SK-N-SH (cell line): ENCODE data around the gene FMN1. TPM values are rescaled to one million over a fixed set of nuclear protein-coding genes. Genes with fewer than 3 reads are reported as not detected.

Experiments used
- CTCF ChIA-PET: fragments of 300-600, 350-600 bp; formaldehyde crosslinking; extraction: SDS; loops from one replicate; lab custom pipeline; 2021; lab: Yijun Ruan, JAX
- POLR2A ChIA-PET: fragments of 350-600 bp; sonication (Branson Sonifier 250); formaldehyde crosslinking; extraction: SDS; loops from one replicate; lab custom pipeline; 2020; ENCODE audit warnings: antibody characterized with exemption, inconsistent platforms; lab: Yijun Ruan, JAX
- DNase-seq: peaks from one replicate; pipeline ENCODE4 v3.0.0; 2012
- H2AFZ ChIP-seq: fragments of 200-600 bp; sonication (generic); 2 replicates; pipeline ENCODE4 v1.8.1; 2016; ENCODE audit warnings: antibody characterized with exemption, mild to moderate bottlenecking, low read depth
- H3F3A ChIP-seq: fragments of 200-600 bp; sonication (generic); replicated peaks from 2 replicates; pipeline ENCODE3; 2016; ENCODE audit warnings: antibody characterized with exemption, mild to moderate bottlenecking; ENCODE audit not compliant: insufficient read depth
- H3K27ac ChIP-seq, 2 experiments: fragments of 200-500 bp in 1 of 2; fragments of 200-600 bp in 1 of 2; sonication (Bioruptor generic) in 1 of 2; sonication (generic), shearing (Covaris generic) in 1 of 2; 2 replicates each; pipeline versions ENCODE4 v1.5.1 to v1.6.1; 2014 to 2016; ENCODE audit warnings: low read depth in 2 of 2, inconsistent platforms in 1 of 2, low read length in 1 of 2, mild to moderate bottlenecking in 1 of 2, mixed read lengths in 1 of 2
- H3K27me3 ChIP-seq: fragments of 200-600 bp; sonication (generic), shearing (Covaris generic); 2 replicates; pipeline ENCODE4 v1.6.1; 2016; ENCODE audit warnings: mixed run types; ENCODE audit not compliant: insufficient read depth
- H3K36me3 ChIP-seq, 2 experiments: fragments of 200-500 bp in 1 of 2; fragments of 200-600 bp in 1 of 2; sonication (Bioruptor generic) in 1 of 2; sonication (generic) in 1 of 2; replicated peaks in 1 of 2; 2 replicates each; pipeline versions ENCODE3 to v1.5.1; 2014 to 2016; ENCODE audit warnings: low read length in 1 of 2, mild to moderate bottlenecking in 1 of 2; ENCODE audit not compliant: insufficient read depth in 2 of 2, control insufficient read depth in 1 of 2
- H3K4me1 ChIP-seq, 2 experiments: fragments of 200-500 bp in 1 of 2; fragments of 200-600 bp in 1 of 2; sonication (Bioruptor generic) in 1 of 2; sonication (generic), shearing (Covaris generic) in 1 of 2; 2 replicates each; pipeline versions ENCODE4 v1.5.1 to v1.6.1; 2014 to 2016; ENCODE audit warnings: low read depth in 1 of 2, low read length in 1 of 2, mixed run types in 1 of 2; ENCODE audit not compliant: insufficient read depth in 2 of 2, control insufficient read depth in 1 of 2
- H3K4me2 ChIP-seq: fragments of 200-600 bp; sonication (generic), shearing (Covaris generic); 2 replicates; pipeline ENCODE4 v1.6.1; 2017; ENCODE audit warnings: mixed run types
- H3K4me3 ChIP-seq, 2 experiments: fragments of 200-500 bp in 1 of 2; fragments of 200-600 bp in 1 of 2; sonication (Bioruptor generic) in 1 of 2; sonication (generic), shearing (Covaris generic) in 1 of 2; 2 replicates each; pipeline versions ENCODE4 v1.5.1 to v1.8.1; 2014 to 2016; ENCODE audit warnings: low read depth in 2 of 2, inconsistent platforms in 1 of 2, low read length in 1 of 2, mild to moderate bottlenecking in 1 of 2, mixed read lengths in 1 of 2, moderate library complexity in 1 of 2
- H3K79me2 ChIP-seq: fragments of 200-600 bp; sonication (generic); 2 replicates; pipeline ENCODE4 v1.8.1; 2017; ENCODE audit warnings: mild to moderate bottlenecking; ENCODE audit not compliant: insufficient read depth
- H3K9ac ChIP-seq: fragments of 200-600 bp; sonication (generic); 2 replicates; pipeline ENCODE4 v1.6.1; 2017; ENCODE audit warnings: mixed run types
- H3K9me2 ChIP-seq: fragments of 200-600 bp; sonication (generic); 2 replicates; pipeline ENCODE4 v1.6.1; 2017; ENCODE audit warnings: mixed run types
- H3K9me3 ChIP-seq: fragments of 200-600 bp; sonication (generic); 2 replicates; pipeline ENCODE4 v1.6.1; 2017; ENCODE audit warnings: mixed run types, mild to moderate bottlenecking, moderate library complexity
- H4K20me1 ChIP-seq: fragments of 200-600 bp; sonication (generic); 2 replicates; pipeline ENCODE4 v1.6.1; 2017; ENCODE audit warnings: mild to moderate bottlenecking, mixed run types; ENCODE audit not compliant: insufficient read depth
- CHD2 ChIP-seq: fragments of 150-350 bp; IDR thresholded peaks from 2 replicates; pipeline ENCODE4 v1.6.1; 2018; ENCODE audit warnings: low read length; ENCODE audit not compliant: partially characterized antibody
- CTCF ChIP-seq: fragments of 200-600 bp; sonication (generic); IDR thresholded peaks from 2 replicates; pipeline ENCODE4 v1.6.1; 2017; ENCODE audit warnings: antibody characterized with exemption, mild to moderate bottlenecking, moderate library complexity
- ELF1 ChIP-seq: IDR thresholded peaks from 2 replicates; pipeline ENCODE4 v1.4.0; 2012
- EP300 ChIP-seq, 2 experiments: IDR thresholded peaks; 2 replicates each; pipeline versions ENCODE4 v1.4.0 to v1.6.1; 2012; ENCODE audit warnings: borderline replicate concordance in 1 of 2, low read depth in 1 of 2, low read length in 1 of 2
- EZH2phosphoT487 ChIP-seq: fragments of 200-600 bp; sonication (generic); IDR thresholded peaks from 2 replicates; pipeline ENCODE4 v1.6.1; 2017; ENCODE audit warnings: low read depth, mixed run types, mild to moderate bottlenecking, antibody characterized with exemption, moderate library complexity, borderline replicate concordance
- FOSL2 ChIP-seq: IDR thresholded peaks from 2 replicates; pipeline ENCODE4 v1.4.0; 2012; ENCODE audit warnings: low read depth, mild to moderate bottlenecking, moderate library complexity, borderline replicate concordance
- FOXJ3 ChIP-seq: sonication (generic); formaldehyde crosslinking; IDR thresholded peaks from 2 replicates; pipeline ENCODE4 v1.5.1; 2020; ENCODE audit warnings: mild to moderate bottlenecking, missing genetic modification reagents
- FOXM1 ChIP-seq: IDR thresholded peaks from 2 replicates; pipeline ENCODE4 v1.4.0; 2012; ENCODE audit warnings: low read depth, mild to moderate bottlenecking
- GABPA ChIP-seq: IDR thresholded peaks from 2 replicates; pipeline ENCODE4 v1.4.0; 2012; ENCODE audit warnings: low read depth, mild to moderate bottlenecking
- GATA2 ChIP-seq: sonication (generic); formaldehyde crosslinking; IDR thresholded peaks from 2 replicates; pipeline ENCODE4 v1.5.0; 2020; ENCODE audit warnings: mild to moderate bottlenecking, missing genetic modification reagents
- IRF3 ChIP-seq: fragments of 150-350 bp; IDR thresholded peaks from 2 replicates; pipeline ENCODE4 v1.6.1; 2016; ENCODE audit warnings: mild to moderate bottlenecking, low read depth, low read length
- NRF1 ChIP-seq: IDR thresholded peaks from 2 replicates; pipeline ENCODE4 v1.6.1; 2012; ENCODE audit warnings: low read depth, mild to moderate bottlenecking, low read length
- PBX3 ChIP-seq: IDR thresholded peaks from 2 replicates; pipeline ENCODE4; 2012
- RAD21 ChIP-seq: IDR thresholded peaks from 2 replicates; pipeline ENCODE4 v1.6.1; 2012; ENCODE audit warnings: mild to moderate bottlenecking, low read length
- REST ChIP-seq: IDR thresholded peaks from 2 replicates; pipeline ENCODE4 v1.6.1; 2012; ENCODE audit warnings: mild to moderate bottlenecking, low read depth, low read length, moderate library complexity
- SMC3 ChIP-seq: IDR thresholded peaks from 2 replicates; pipeline ENCODE4 v1.6.1; 2012; ENCODE audit warnings: low read depth, low read length, improper control_type of control experiment
- TAF1 ChIP-seq: IDR thresholded peaks from 2 replicates; pipeline ENCODE4 v1.6.1; 2012; ENCODE audit warnings: low read depth, mild to moderate bottlenecking, low read length, moderate library complexity, borderline replicate concordance
- TCF12 ChIP-seq: IDR thresholded peaks from 2 replicates; pipeline ENCODE4 v1.4.0; 2012
- TEAD4 ChIP-seq: IDR thresholded peaks from 2 replicates; pipeline ENCODE4 v1.4.0; 2012; ENCODE audit warnings: mild to moderate bottlenecking, borderline replicate concordance; ENCODE audit not compliant: insufficient read depth
- WGBS: methylation state at CpG from one replicate; pipeline ENCODE4 v1.1.6; 2017; ENCODE audit warnings: low lambda C conversion rate; 5-methylcytosine and 5-hydroxymethylcytosine counted together
- polyA plus RNA-seq, 3 experiments: library from polyadenylated mRNA; depleted of rRNA; stranded (reverse); fragments of >200 nt; gene quantifications; 2 replicates each; pipeline ENCODE4 v1.2.3, GENCODE V29; 2012

FMN1 gene
- polyA plus RNA-seq, 1 of the 3 experiments (the other 2 are of a cell fraction): 9.1 TPM

- Histone ChIP-seq H3K27me3 (no peaks in the 10 kb centered on the region), H3K9ac (no peak overlapping the region), H3K36me3 (peaks cover 0 to 40% of the 10 kb centered on the region in 2 experiments), H3K4me2 (no peak overlapping the region), H2AFZ (no peak overlapping the region), H3F3A (peaks cover 23% of the 10 kb centered on the region), H3K4me1 (peaks cover 0 to 15% of the 10 kb centered on the region in 2 experiments; a peak in 3 of 4 replicates), H3K4me3 (no peak overlapping the region), H3K79me2 (peaks cover 100% of the 10 kb centered on the region), H3K27ac (peak overlapping the region; percentile 35 to 55; a peak in 3 of 4 replicates), H3K9me2 (no peaks in the 10 kb centered on the region), H4K20me1 (peaks cover 8% of the 10 kb centered on the region; the same call in 1 of the 2 replicates), H3K9me3 (no peaks in the 10 kb centered on the region)
- POLR2A ChIA-PET: no interaction called here
- 62% methylated on average over 1 of the region's 1 CpG for WGBS
- TF ChIP-seq RAD21: peak; percentile 70
- peak; percentile 56 for TF ChIP-seq SMC3
- TF ChIP-seq GATA2 (CRISPR knock-in tag): peak; percentile 41; the same call in 1 of the 2 replicates
- TF ChIP-seq TEAD4: no peak
- TF ChIP-seq EZH2phosphoT487: no peak
- TF ChIP-seq CHD2: no peak
- TF ChIP-seq CTCF: peak; percentile 76
- TF ChIP-seq TCF12: no peak; the same call in 1 of the 2 replicates
- TF ChIP-seq FOSL2: no peak
- peak; percentile 40 for DNase-seq
- CTCF ChIA-PET: interaction anchor here (0.6 to 6.7 kb wide), 21 partner anchors 8 to 305 kb away, joined by 3 to 86 read pairs (median 4); no protein-coding TSS in a partner anchor
Measured at GRCh38 chr15:32956006-32956405, 238.5 kb downstream of the FMN1 start.

- Histone ChIP-seq H2AFZ (no peak overlapping the region), H3F3A (peaks cover 20% of the 10 kb centered on the region), H4K20me1 (peaks cover 12% of the 10 kb centered on the region; the same call in 1 of the 2 replicates), H3K27ac (no peak overlapping the region), H3K4me1 (peaks cover 0 to 15% of the 10 kb centered on the region in 2 experiments; a peak in 3 of 4 replicates), H3K9me3 (0 out of 2 replicates have a peak, but pooled peaks cover 4% of the 10 kb centered on the region), H3K27me3 (no peaks in the 10 kb centered on the region), H3K79me2 (peaks cover 95% of the 10 kb centered on the region), H3K4me3 (no peak overlapping the region), H3K4me2 (no peak overlapping the region), H3K9me2 (no peaks in the 10 kb centered on the region), H3K9ac (no peak overlapping the region), H3K36me3 (peaks cover 0 to 49% of the 10 kb centered on the region in 2 experiments)
- ChIA-PET POLR2A (no interaction called here), CTCF (interaction anchor here (1.1 to 6.7 kb wide), 6 partner anchors 17 to 290 kb away, joined by 3 to 86 read pairs (median 4); no protein-coding TSS in a partner anchor)
- WGBS: 90% methylated on average over 7 of the region's 7 CpGs
- no peak for DNase-seq
- TF ChIP-seq ELF1 (no peak), GABPA (no peak), CHD2 (no peak), NRF1 (no peak), FOXM1 (no peak), PBX3 (no peak), TEAD4 (no peak), FOXJ3 (CRISPR knock-in tag) (no peak), FOSL2 (no peak), TAF1 (no peak), IRF3 (no peak), EP300 (IDR thresholded peaks at IDR 0.05; ENCODE audit: borderline replicate concordance in 1 of 2, low read depth in 1 of 2, low read length in 1 of 2) (no peak), REST (no peak)
Measured at GRCh38 chr15:32953533-32953910, 241.0 kb downstream of the FMN1 start.
